ENCODE measurements around the gene VOPP1. TPM values are rescaled to one million over a fixed set of nuclear protein-coding genes. Genes with fewer than 3 reads are reported as not detected.

VOPP1 gene
- total RNA-seq, 1 donor from 2014 or later: 66.2 TPM

DNA sequence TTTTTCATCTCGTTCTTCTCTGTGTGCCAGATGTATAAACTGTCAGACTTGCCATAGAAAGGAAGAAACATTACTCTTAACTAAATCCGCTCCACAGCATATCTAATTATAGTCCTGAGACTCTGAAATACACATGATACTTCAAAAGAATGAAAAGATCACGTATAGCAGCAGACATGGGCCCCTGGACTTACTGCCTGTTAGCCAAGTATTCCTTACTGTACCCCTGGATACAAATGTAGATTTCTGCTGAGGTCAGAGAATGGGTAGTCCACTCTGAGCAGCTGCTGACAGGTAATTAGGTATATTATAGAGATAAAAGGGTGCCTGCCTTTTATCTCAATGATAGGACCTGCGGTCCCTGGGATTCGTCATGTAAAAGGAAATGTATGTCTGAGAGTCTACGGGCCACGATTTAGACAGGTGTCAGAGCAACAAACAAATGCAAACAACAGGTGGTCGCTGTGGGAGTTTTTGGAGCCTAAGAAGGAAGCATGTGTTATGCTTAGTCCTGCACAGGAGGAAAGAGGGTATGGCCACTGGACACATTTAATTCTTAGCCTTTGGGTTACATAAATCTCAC lies 69.4 kb downstream of the VOPP1 start:
- no peak for DNase-seq
- Histone ChIP-seq H3K36me3 (no peaks in the 10 kb centered on the region), H3K27me3 (ENCODE audit: low read depth) (no peaks in the 10 kb centered on the region), H3K9me3 (no peaks in the 10 kb centered on the region), H3K4me1 (no peaks in the 10 kb centered on the region), H3K4me3 (no peak overlapping the region), H3K27ac (no peak overlapping the region)
- intact Hi-C loops (cut with DNase I): no loop called here
- no peak for ATAC-seq
- no peak for TF ChIP-seq CTCF (IDR thresholded peaks at IDR 0.05)

GRCh38 chr7:55502124-55502857 lies 70.0 kb downstream of the VOPP1 start:
- TF ChIP-seq CTCF (IDR thresholded peaks at IDR 0.05): no peak
- H3K36me3 ChIP-seq: peaks cover under 1% of the 10 kb centered on the region
- H3K4me1 ChIP-seq: no peaks in the 10 kb centered on the region
- ATAC-seq (no peak), DNase-seq (no peak)
- no peak overlapping the region for H3K4me3 ChIP-seq
- no peak overlapping the region for H3K27ac ChIP-seq
- no peaks in the 10 kb centered on the region for H3K9me3 ChIP-seq
- intact Hi-C loops (cut with DNase I): no loop called here
- no peaks in the 10 kb centered on the region for H3K27me3 ChIP-seq (ENCODE audit: low read depth)

DNA sequence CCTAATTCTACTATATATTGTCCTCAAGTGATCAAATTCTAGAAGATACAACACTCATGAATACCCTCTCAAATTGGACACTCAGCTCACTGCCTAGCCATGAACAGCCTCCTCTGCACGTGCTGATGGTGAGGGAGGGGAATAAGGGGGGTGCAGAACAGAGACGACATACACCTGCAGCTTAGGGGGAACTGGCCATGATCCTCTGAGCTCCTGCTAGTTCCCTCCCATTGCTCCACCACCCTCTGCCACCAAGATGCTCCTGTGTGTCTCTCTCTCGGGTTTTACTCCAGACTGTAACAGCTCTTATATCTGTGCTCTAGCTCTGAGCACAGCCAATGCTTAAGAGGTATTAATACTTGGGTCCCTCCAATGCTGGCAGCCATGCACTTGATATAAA lies 70.7 kb downstream of the VOPP1 start:
- DNase-seq: no peak
- intact Hi-C loops (cut with DNase I): no loop called here
- Histone ChIP-seq H3K36me3 (peaks cover 7% of the 10 kb centered on the region), H3K9me3 (no peaks in the 10 kb centered on the region), H3K4me3 (no peak overlapping the region), H3K27ac (no peak overlapping the region), H3K4me1 (no peaks in the 10 kb centered on the region), H3K27me3 (ENCODE audit: low read depth) (no peaks in the 10 kb centered on the region)
- TF ChIP-seq CTCF (IDR thresholded peaks at IDR 0.05): no peak
- ATAC-seq: no peak

- intact Hi-C loops (cut with DNase I): no loop called here
- DNase-seq (no peak), ATAC-seq (no peak)
- H3K36me3 ChIP-seq: peaks cover 20% of the 10 kb centered on the region
- H3K4me1 ChIP-seq: no peaks in the 10 kb centered on the region
- no peak overlapping the region for H3K4me3 ChIP-seq
- no peak for TF ChIP-seq CTCF (IDR thresholded peaks at IDR 0.05)
- H3K27ac ChIP-seq: no peak overlapping the region
- H3K27me3 ChIP-seq (ENCODE audit: low read depth): no peaks in the 10 kb centered on the region
- H3K9me3 ChIP-seq: no peaks in the 10 kb centered on the region
Measured at GRCh38 chr7:55500117-55500756, 72.1 kb downstream of the VOPP1 start.

DNA sequence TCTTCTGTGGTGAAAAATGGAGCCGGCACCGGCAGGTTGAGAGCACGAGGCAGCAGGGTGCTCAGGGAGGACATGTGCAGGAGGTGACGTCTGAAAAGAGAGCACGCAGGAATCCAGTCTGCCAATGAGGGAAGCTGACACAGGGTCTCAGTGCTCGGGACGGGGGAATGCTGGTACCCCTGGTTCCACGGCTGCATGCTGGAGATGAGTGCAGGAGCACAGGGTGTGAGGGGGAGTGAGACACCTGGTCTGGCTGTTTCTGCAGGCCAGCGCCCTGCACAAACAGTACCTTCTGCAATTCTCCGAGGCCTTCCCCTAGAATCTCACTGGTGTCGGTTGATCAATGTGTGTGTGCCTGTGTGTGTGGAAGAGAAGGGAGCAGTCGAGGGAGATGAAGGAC lies 72.7 kb downstream of the VOPP1 start:
- Histone ChIP-seq H3K36me3 (peaks cover 20% of the 10 kb centered on the region), H3K27me3 (ENCODE audit: low read depth) (no peaks in the 10 kb centered on the region), H3K4me1 (no peaks in the 10 kb centered on the region), H3K27ac (no peak overlapping the region), H3K9me3 (no peaks in the 10 kb centered on the region), H3K4me3 (no peak overlapping the region)
- DNase-seq (no peak), ATAC-seq (no peak)
- intact Hi-C loops (cut with DNase I): no loop called here
- no peak for TF ChIP-seq CTCF (IDR thresholded peaks at IDR 0.05)
